HG02610 (cell line): ENCODE data around the gene CNDP1.
"Not testable (repeated sequence)": the region's sequence is repeated elsewhere in the genome, so short reads cannot be mapped to it uniquely, and the experiment has no call there.

Experiments used
- ATAC-seq: cut with Tn5 transposase; IDR thresholded peaks from one replicate; pipeline ENCODE4 v1.9.1; 2021; ENCODE audit warnings: mild to moderate bottlenecking, moderate library complexity; ENCODE audit not compliant: unreplicated experiment

The CNDP1 gene

DNA sequence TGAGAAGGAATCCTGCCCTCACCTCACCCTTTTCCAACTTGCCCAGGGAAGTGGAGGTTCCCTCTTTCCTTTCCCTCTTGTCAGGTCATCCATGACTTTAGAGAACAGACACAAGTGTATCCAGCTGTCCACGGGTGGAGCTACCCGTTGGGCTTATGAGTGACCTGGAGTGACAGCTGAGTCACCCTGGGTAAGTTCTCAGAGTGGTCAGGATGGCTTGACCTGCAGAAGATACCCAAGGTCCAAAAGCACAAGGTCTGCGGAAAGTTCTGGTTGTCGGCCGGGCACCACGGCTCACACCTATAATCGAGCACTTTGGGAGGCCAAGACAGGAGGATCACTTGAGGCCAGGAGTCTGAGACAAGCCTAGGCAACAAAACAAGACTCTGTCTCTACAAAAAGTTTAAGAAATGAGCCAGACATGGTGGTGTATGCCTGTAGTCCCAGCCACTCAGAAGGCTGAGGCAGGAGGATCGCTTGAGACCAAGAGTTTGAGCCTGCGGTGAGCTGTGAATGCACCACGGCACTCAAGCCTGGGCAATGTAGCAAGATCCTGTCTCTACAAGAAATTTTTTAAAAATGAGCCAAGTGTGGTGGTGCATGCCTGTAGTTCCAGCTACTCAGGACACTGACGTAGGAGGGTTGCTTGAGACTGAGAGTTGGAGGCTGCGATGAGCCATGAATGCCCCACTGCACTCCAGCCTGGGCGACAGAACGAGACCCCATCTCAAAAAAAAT lies 14.0 kb upstream of the CNDP1 start:
- no peak for ATAC-seq

DNA sequence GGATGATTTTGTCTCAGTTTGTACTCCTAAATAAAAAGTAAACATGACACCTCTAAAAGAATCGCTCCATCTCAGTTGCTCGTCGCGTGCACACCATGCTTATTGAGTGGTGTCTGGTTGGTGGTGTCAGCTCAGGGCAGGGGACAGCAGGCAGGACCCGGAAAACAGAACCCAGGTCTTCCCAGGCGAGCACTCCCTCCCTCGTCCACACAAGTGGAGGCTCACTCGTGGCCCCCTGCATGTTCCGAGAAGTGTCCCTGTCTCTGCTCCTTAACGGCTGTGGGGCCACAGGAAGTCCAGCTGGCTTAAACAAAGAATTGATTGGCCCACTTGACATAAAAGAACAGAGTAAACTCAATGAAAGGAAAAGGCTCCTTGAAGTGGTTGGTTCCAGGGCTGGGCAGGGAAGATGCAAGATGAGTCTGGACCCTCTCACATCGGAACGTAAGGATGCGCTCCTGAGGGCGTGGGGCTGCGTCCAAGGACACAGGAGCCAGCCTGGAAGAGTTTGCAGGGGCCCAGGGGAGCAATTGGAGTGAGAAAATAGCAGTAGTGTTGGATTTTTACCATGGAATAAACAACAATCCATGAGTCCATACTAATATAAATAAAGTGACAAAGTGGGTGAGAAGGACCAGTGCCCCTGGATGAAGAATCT lies 13.1 kb upstream of the CNDP1 start:
- no peak for ATAC-seq

DNA sequence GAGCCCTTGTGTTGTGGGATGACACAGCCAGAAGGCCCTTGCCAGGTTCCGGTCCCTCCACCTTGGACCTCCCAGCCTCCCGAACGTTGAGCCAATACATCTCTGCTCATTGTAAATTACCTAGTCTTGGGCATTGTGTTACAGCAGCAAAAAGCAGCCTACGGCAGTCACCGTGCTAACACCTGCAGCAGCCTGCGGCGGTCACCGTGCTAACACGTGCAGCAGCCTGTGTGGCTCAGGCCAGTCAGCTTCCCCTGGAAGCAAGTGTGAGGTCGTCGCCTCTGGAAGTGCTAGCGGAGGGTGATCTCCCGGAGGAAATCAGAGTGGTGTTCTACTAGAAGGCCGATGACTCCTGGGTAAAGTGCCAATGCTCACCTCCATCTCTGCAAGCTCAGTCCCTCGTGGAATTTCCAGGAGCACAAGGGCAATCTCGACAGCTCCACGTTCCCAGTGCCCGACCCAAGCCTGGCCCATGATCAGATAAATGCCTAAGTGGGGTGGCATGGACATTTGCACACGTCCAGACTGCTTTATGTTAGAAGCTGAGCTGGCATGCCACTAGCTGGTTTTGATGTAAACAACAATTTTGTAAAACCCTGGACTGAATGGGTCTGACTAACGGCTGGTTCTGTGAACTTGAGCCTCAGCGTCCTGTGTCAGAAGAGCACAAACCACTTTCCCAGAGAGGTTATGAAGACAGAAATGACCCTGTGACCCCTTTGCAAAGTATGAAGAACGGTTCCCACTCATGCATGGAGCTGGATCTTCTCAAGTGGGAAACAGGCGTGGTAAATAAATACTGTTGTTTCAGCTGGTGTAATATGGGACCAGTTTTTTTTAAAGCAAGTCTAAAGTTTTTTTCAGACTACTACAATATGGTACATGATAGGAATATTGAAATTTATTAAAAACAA lies 11.4 kb upstream of the CNDP1 start:
- ATAC-seq = no peak

DNA sequence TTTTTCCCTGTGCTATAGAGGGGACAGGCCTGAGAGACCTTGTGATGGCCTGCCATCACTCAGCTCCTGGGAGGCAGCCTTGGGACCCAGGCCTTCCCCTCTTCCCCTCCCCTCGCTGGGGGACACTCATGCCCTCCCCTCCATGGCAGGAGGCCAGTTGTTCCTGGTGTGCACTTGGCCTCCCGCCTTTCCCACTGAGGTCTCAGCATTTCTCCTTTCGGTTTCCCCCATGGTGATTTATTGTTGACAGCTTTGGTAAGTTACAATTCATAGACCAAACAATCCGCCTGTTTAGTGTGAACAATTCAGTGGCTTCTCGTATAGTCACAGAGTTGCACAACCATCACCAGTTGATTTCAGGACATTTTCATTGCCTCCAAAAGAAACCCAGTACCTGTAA lies 10.2 kb upstream of the CNDP1 start:
- ATAC-seq = no peak

DNA sequence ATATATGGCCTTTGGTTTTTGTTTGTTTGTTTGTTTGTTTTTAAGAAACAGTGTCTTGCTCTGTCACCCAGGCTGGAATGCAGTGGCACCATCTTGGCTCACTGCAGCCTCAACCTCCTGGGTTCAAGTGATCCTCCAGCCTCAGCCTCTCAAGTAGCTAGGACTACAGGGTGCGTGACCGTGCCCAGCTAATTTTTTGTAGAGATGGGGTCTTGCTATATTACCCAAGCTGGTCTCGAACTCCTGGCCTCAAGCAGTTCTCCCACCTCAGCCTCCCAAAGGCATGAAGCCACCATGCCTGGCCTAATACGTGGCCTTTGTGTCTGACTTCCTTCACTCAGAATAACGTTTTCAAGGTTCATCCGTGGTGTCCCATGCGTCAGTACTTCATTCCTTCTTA lies 9.4 kb upstream of the CNDP1 start:
- ATAC-seq = not testable (repeated sequence)

DNA sequence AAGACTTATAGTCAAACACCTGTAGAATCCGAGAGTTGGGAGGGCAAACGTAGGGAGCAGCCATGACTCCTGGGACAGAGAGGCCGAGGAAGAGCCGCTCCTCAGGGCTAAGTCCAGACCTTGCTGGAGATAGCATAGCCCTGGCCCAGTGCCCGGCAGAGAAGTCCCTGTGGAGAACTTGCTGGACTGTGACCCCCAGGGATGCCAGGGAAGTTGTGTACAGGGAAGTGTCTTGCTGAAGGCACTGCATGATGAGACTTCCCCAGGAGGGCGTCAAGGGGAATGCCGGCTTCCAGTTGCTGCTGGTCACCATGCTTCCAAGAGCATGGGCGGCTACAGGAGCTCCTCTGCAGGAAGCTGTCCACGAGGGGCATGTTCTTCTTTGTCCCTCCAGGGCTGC lies 8.6 kb upstream of the CNDP1 start:
- ATAC-seq = no peak

DNA sequence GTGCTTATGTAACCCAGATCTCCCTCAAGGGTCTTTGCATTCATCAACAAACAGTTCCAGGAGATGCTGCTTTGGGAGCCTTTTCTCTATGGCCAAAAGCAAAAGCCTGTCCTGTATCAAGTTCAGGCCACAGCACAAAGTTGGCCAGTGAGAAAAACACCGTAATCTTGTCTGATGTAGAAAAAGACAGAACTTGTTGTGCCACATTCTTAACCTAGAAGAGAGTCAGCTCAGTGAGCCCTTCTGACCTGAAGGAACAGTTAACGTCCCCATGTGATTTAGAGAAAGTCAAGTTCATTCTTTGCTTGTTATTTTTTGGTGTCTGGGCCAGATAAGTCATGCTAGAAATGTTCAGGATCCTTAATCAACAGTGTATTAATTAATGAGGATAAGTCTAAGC lies 7.8 kb upstream of the CNDP1 start:
- ATAC-seq = no peak

DNA sequence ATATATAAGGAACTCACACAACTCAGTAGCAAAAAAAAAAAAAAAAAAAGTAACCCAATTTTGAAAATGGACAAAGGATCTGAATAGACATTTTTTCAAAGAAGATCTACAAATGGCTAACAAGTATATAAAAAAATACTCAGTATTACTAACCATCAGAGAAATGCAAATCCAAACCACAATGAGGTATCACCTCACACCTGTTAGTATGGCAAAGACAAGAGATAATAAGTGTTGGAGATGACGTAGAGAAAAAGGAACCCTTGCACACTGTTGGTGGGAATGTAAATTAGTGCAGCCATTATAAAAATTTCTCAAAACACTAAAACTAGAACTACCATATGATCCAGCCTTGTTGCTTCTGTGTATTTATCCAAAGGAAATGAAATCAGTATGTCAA lies 5.8 kb upstream of the CNDP1 start:
- no peak for ATAC-seq

DNA sequence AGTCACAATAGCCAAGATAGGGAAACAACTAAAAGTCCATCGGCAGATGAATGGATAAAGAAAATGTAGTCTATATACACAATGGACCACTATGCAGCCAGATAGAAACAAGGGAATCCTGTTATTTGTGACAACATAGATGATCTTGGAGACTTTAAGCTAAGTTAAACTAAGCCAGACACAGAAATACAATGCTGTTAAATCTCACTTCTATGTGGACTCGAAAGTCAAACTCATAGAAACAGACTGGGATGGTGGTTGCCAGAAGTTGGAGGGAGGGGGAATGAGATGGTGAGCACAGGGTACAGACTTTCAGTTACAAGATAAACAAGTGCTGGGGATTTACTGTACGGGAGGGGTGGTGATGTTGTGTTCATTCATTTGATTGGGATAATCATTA lies 5.4 kb upstream of the CNDP1 start:
- ATAC-seq = no peak

DNA sequence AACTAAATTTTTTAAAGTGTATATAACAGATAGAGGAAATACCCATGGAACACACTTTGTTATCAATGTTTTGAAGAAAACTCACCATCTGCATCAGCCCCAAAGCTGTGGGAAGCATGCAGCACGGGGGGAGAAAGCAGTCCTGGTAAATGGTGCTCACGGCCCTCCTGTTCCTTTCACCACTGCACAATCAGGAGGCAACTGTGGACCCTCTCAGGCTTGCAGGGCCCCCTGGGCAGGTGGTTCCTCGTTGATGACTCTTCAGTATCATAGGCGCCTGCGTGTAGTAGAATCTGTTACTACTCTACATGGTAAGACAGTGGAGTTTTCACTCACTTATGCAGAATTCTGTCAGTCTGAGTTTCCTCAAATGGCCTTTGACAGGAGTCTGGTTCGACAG lies 4.9 kb upstream of the CNDP1 start:
- no peak for ATAC-seq

DNA sequence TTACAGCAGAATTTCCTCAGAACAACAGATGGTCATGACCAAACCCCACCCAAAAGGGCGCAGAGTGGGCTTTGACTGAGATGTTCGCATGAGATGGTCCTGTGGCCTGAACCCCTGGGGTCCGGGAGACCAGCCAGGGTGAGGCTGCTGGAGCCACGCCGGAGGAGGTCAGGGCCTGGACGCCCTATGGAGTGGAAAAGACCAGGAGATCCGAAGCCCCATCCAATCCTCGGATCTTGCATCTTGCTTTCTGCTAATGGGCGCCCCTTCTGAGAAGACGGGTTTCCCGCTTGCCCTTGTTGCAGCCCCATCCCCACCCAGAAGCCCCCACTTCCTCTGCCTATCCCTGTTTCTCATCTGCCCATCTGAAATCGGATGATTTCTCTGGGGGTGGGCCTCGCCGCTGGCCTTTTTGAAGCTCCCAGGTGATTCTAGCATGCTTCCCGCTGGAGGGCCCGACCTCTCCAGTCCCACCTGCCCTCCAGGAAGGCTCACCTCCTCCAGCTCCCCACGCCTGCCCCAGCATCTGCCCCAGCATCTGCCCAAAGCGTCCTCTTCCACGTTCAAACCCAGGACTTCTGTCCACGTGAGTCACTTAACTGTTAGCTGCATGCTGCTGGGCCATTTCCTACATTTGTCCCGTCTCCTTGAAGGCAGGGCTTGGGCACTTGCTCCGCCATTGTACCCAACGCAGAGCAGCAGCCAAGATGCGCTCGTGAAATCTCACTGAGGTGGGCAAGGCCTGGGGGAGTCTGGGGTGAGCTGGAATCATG lies 4.3 kb upstream of the CNDP1 start:
- no peak for ATAC-seq

DNA sequence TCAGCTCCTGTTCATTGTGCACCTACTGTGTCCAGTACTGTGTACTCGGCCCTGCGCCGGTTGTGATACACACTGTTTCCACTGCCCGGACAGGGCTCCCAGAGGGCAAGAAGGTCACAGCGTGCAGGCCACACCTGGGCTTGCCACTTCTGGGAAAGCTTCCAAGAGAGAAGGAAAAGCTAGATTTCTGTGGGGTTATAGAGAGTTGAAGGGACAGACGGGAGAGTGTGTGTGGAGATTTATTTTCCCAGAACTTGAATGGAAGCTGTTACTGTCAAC lies 3.8 kb upstream of the CNDP1 start:
- ATAC-seq = no peak

DNA sequence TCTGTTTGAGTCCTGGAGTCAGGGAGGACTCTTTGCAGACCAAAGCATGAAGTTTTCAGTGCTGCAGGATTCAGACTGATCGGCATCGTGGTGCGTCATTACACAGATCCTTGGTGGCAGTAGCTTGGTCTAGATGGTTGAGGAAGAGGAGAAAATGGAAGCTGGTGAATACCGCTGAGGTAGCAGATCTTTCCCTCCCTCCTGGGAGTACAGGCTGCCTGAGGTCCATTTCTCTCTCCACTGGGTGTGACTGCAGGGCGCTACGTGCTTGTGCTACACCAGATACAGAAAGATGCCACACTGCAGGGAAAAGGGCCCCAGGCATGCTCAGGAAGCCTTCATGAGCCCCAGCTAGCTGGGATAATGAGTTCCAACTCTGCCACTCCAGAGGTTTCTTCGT lies 3.3 kb upstream of the CNDP1 start:
- no peak for ATAC-seq

DNA sequence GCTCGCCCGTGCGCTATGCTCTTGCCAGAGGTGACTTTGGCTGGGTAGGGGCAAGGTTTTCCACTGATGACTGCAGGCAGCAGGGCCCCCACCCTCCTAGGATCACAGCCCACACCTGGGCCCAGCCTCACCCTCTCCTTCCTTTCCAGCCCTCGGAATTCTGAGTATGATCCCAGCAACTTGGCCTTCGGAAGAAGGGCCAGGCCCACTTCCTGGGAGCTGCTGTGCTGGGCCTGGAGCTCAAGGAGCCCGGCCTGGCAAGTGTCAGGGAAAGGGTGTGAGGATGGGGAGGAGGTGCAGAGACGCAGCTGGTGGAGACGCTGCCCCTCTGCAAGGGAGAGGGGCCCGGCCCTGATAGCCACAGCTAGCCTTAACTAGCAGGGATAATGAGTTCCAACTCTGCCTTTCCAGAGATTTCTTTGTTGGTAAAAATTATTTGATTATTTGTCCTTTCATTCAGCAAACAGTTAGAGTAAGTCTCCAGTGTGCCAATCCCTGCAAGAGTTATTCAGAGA lies 1.7 kb upstream of the CNDP1 start:
- ATAC-seq = no peak

DNA sequence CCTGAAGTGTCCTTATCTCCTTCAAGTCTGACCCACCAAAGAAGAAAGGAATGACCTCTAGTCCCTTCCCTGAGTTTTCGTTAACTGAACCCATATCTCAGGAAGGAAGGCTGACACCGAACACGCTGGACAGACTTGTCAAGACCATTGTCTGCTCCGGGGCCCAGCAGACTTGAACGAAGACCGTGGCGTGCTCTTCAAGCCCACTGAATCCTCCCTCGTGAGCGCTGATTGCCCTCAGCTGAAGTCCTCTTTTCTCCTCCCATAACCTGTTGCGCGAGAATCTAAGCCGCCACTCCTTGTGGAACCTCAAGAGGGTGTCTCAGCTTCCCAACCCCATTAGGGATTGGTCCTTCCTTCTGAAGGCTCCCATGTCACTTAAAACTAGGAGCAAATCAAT lies 634 bp upstream of the CNDP1 start:
- ATAC-seq = no peak

DNA sequence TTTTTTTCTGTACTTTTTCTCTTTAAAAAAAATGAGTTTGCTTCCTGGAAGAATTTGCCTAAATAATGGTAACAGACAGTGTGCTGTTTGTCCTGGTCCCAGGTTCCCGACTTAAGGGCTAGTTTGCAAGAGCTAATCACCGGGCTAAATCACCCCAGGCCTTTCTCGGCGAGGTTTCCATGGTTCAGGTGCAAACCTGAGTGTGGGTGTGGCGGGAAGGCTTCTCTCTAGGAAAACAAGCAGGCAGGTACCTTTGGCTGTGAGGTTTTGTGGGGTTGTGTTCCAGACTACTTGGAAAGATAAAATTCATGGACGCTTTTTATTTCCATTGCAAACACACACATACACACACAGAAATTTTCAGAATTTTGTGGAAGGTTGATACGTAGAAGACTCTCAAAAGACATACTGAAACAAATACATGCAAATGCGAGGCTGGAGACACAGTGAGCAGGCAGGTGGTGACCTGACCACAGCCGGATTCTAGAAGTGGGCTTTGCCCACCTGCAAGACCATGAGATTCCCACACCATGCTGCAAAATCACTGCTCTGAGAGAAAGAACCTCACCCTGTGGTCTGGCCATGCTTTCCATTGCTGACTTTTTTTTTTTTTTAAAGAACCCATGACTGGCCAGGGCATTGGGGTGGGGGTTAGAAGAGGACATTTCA lies 815 bp downstream of the CNDP1 start:
- ATAC-seq = no peak

DNA sequence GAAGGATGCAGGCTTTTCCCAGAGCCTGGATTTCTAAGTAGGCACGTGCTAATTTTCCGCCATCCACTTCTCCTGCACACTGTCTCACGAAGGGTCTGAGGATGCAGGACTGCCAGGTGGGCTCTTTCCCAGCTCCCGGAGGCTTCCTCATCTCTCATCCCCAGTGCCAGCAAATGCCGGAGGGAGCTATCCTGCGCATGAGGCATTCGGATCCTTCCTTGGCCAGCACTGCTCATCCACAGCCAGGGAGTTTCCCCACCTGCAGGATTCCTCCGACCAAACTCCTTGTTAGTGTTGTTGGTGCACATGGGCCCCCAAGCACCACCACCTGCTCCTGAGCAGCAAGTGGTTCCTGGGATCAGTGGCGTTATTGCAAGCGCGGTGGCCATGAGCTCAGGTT lies 5.0 kb downstream of the CNDP1 start:
- no peak for ATAC-seq

DNA sequence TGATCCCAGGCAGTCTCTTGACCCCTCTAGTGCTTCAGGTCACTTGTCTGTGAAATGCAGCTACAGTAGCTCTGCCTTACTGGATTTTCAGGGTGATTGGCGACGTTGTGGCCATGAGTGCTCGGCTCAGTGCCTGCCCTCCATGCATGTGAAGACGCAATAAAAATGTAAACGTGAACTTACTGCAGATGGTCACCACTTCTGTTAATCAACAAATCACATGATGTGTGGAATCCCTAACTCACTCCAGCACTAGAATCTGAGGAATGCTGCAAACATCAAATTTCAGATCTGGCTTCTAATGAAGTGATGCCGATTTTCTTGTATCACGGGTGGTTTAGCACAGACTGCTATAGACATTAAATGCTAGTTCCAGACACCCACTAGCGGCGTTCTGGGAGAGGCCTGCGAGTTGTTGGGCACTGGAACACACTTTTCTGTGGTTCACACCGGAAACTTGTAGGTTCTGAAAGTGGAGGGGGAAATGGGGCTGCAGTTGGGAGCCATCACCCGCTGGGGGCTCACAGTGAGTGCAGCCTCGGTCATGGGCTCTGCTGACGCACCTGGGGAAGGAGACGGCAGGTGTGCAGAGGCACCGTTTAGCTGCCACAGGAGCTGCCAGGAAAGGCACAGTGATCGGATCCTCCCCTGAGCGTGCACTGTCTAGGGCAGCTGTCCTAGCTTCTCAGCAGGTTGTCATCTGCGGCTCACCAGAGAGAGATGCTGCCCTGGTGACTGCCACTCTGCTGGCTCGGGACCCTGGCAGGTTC lies 6.5 kb downstream of the CNDP1 start:
- no peak for ATAC-seq

DNA sequence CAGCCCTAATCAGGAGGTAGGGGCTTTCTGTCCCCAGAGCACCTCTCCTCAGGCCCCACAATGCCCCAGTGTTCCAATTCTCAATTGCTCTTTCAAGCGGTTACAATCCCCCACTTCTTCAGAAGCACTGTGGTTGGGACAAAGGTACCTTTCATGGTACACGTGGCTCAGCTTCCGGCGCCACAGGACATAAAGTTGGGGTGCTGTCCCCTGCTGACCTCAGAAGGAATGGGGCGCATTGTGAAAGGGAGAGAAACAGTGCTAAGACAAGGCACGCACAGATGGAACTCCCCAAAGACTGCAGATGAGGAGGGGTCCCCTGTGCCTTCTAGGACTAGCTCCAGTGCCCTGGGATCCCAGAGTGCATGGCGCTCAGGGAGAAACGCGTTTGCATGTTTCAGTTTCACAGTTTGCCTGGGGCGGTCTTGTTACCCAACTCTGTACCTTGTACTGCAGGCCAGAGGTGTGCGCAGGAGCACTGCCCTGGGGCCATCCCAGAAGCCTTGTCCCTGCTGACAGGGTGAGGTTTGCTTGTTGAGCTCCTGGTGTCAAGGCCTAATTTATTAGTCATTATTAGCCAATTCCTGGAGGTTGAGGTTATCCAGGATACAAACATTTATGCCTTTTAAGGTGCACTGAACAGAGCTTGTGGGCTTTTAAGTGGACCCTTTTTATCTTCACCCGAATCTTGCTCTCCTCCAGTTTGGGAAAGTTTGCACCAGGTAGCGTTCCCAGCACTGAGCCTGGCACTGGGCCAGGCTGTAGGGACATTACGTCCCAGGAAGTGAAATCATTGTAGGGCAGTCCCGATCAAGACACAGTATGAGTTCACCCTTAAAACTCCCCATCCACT lies 7.6 kb downstream of the CNDP1 start:
- no peak for ATAC-seq
